GM23248 (cell line): Measurements from ENCODE around the gene MTERF4.

Experiments used
- EZH2 ChIP-seq: fragments of 200-600 bp; sonication (generic); IDR thresholded peaks from 2 replicates; pipeline ENCODE4 v1.6.1; 2018; ENCODE audit warnings: antibody characterized with exemption, mild to moderate bottlenecking; ENCODE audit not compliant: insufficient read depth, poor library complexity, severe bottlenecking
- EZH2phosphoT487 ChIP-seq: fragments of 200-600 bp; sonication (generic); IDR thresholded peaks from 2 replicates; pipeline ENCODE4 v1.6.1; 2018; ENCODE audit warnings: antibody characterized with exemption, moderate library complexity, mild to moderate bottlenecking, low read depth; ENCODE audit not compliant: insufficient read depth

DNA sequence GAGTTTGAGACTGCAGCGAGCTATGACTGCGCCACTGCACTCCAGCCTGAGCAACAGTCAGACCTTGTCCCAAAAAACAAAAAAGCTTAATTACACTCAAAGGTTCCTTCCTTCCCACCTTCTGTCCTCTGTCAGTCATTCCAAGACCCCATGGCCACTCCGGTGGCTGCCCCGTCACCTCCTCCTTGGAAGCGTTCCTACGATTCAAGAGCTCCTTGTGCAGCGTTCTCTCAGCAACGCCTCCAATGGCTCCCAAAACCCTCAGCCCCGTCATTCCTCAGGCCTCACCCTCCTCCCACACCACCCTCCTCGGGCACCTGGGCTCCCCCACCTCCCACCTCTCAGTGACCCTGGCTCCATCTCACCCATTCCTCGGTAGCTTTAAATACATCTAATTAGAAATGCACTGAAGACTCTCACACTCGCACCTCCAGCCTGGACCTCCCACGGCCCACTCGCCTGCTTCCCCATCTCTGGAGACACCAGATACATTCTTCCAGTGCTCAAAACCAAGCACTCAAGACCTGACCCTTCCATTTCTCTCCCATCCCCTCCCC, 39.2 kb upstream of the MTERF4 start:
- no peak for TF ChIP-seq EZH2phosphoT487
- TF ChIP-seq EZH2, result no peak
